ENCODE measurements around the gene TBCD.
A peak's percentile ranks its signal among the peaks of the same experiment; 100 is the strongest.
"Not testable (repeated sequence)": the region's sequence is repeated elsewhere in the genome, so short reads cannot be mapped to it uniquely, and the experiment has no call there.

DNA sequence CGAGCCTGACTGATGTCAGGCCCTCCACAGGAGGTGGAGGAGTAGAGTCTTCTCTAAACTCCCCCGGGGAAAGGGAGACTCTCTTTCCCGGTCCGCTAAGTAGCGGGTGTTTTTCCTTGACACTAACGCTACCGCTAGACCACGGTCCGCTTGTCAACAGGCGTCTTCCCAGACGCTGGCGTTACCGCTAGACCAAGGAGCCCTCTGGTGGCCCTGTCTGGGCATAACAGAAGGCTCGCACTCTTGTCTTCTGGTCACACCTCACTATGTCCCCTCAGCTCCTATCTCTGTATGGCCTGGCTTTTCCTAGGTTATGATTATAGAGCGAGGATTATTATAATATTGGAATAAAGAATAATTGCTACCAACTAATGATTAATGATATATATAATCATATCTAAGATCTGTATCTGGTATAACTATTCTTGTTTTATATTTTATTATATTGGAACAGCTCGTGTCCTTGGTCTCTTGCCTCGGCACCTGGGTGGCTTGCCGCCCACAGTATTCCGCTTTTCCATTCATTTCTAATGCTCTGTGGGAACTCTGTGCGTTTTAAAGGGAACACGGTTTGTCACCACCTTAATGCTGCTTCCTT is 26.0 kb downstream of the TBCD start:
- TF ChIP-seq, protein P1, sequence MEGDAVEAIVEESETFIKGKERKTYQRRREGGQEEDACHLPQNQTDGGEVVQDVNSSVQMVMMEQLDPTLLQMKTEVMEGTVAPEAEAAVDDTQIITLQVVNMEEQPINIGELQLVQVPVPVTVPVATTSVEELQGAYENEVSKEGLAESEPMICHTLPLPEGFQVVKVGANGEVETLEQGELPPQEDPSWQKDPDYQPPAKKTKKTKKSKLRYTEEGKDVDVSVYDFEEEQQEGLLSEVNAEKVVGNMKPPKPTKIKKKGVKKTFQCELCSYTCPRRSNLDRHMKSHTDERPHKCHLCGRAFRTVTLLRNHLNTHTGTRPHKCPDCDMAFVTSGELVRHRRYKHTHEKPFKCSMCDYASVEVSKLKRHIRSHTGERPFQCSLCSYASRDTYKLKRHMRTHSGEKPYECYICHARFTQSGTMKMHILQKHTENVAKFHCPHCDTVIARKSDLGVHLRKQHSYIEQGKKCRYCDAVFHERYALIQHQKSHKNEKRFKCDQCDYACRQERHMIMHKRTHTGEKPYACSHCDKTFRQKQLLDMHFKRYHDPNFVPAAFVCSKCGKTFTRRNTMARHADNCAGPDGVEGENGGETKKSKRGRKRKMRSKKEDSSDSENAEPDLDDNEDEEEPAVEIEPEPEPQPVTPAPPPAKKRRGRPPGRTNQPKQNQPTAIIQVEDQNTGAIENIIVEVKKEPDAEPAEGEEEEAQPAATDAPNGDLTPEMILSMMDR (IDR thresholded peaks at IDR 0.05 in 2 of 3, conservative IDR thresholded peaks at IDR 0.05 in 1 of 3; ENCODE audit: insufficient read depth in 2 of 3, low read depth in 1 of 3, low read length in 3 of 3) = 0 out of 6 replicates have a peak, but pooled peaks of 1 of the 3 experiments have one; percentile 18
- not testable (repeated sequence) for TF ChIP-seq NFE2L1 (tag; IDR thresholded peaks at IDR 0.05; ENCODE audit: borderline replicate concordance, low read depth); HDAC3 (IDR thresholded peaks at IDR 0.05; ENCODE audit: borderline replicate concordance, partially characterized antibody); POLR2AphosphoS2 (IDR thresholded peaks at IDR 0.05; ENCODE audit: low read length); PHB (CRISPR knock-in tag; IDR thresholded peaks at IDR 0.05); POLR3A (IDR thresholded peaks at IDR 0.05; ENCODE audit: borderline replicate concordance, extremely low read depth, insufficient read depth, insufficient read length); SMAD1 (IDR thresholded peaks at IDR 0.05; ENCODE audit: low read depth, low read length, partially characterized antibody); JUN (IDR thresholded peaks at IDR 0.05; ENCODE audit: borderline replicate concordance, low read depth, low read length); JUN (CRISPR knock-in tag; IDR thresholded peaks at IDR 0.05; ENCODE audit: borderline replicate concordance); EP300 (IDR thresholded peaks at IDR 0.05; ENCODE audit: low read length); TOE1 (IDR thresholded peaks at IDR 0.05; ENCODE audit: borderline replicate concordance); TOE1 (CRISPR knock-in tag; IDR thresholded peaks at IDR 0.05; ENCODE audit: borderline replicate concordance, low read depth)
- TF ChIP-seq, protein P2, sequence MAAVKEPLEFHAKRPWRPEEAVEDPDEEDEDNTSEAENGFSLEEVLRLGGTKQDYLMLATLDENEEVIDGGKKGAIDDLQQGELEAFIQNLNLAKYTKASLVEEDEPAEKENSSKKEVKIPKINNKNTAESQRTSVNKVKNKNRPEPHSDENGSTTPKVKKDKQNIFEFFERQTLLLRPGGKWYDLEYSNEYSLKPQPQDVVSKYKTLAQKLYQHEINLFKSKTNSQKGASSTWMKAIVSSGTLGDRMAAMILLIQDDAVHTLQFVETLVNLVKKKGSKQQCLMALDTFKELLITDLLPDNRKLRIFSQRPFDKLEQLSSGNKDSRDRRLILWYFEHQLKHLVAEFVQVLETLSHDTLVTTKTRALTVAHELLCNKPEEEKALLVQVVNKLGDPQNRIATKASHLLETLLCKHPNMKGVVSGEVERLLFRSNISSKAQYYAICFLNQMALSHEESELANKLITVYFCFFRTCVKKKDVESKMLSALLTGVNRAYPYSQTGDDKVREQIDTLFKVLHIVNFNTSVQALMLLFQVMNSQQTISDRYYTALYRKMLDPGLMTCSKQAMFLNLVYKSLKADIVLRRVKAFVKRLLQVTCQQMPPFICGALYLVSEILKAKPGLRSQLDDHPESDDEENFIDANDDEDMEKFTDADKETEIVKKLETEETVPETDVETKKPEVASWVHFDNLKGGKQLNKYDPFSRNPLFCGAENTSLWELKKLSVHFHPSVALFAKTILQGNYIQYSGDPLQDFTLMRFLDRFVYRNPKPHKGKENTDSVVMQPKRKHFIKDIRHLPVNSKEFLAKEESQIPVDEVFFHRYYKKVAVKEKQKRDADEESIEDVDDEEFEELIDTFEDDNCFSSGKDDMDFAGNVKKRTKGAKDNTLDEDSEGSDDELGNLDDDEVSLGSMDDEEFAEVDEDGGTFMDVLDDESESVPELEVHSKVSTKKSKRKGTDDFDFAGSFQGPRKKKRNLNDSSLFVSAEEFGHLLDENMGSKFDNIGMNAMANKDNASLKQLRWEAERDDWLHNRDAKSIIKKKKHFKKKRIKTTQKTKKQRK (IDR thresholded peaks at IDR 0.05; ENCODE audit: borderline replicate concordance, low read depth, low read length) = not testable (repeated sequence)
- TF ChIP-seq, protein P3, sequence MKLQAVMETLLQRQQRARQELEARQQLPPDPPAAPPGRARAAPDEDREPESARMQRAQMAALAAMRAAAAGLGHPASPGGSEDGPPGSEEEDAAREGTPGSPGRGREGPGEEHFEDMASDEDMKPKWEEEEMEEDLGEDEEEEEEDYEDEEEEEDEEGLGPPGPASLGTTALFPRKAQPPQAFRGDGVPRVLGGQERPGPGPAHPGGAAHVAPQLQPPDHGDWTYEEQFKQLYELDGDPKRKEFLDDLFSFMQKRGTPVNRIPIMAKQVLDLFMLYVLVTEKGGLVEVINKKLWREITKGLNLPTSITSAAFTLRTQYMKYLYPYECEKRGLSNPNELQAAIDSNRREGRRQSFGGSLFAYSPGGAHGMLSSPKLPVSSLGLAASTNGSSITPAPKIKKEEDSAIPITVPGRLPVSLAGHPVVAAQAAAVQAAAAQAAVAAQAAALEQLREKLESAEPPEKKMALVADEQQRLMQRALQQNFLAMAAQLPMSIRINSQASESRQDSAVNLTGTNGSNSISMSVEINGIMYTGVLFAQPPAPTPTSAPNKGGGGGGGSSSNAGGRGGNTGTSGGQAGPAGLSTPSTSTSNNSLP (IDR thresholded peaks at IDR 0.05; ENCODE audit: borderline replicate concordance, low read depth, low read length) = not testable (repeated sequence)
